ENCODE measurements around the gene INTS4. TPM values are rescaled to one million over a fixed set of nuclear protein-coding genes. Genes with fewer than 3 reads are reported as not detected.
"Not testable (repeated sequence)": the region's sequence is repeated elsewhere in the genome, so short reads cannot be mapped to it uniquely, and the experiment has no call there.

The INTS4 gene
- 30.1 TPM for polyA plus RNA-seq (2012; ENCODE audit: missing spikeins)

DNA sequence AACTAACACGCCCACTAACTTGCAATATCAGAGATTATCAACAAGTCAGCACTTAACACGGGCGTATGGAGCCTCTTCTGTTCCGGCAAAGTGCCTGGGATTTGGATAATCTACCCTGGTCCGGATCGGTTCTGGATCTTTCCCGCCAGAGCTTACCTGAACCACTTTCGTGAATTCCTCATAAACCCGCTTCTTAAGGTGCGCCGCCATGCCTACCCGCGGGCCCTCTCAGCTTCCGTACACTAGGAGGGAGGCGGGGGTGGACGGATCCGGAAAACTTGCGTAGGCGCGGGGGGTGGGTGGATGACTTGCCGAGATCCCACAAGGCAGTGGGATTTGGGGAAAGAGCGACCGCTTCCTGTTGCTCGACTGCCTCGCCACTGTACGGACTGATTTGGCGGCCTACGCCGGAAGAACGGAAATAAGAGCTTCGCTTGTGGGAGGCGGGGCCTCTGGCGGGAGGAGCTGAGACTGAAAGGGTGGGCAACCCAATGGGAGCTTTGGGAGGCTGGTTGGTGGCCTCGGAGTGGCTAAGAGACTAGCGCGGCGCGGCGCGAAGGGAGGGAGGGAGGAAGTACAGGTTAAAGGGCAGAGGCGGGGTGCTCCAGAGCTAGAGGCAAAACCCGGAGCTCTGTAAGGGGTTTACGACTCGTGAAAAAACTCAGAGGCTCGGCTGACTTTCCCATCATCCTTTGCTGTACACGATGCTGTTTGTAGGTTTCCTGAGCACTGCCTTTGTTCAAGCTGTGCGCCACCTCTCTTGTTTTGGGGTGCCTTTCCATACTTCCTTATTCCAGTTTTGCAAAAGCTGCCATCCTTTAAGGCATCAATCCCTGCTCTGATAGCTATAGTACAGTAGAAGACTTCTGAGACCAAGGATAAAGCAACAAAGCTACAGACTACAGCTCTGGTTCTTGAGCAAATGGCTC is at the start of gene INTS4:
INTS4 (minus strand) TSS at position 235 of the 929 bp plus-strand sequence; CDS start at position 210, 25 bp downstream.
- DNase-seq (ENCODE audit: insufficient read length) (peak; percentile 82), FAIRE-seq (peak; percentile 98)
- peak; percentile 77 for TF ChIP-seq POLR2AphosphoS5 (IDR thresholded peaks at IDR 0.05; ENCODE audit: low read depth, low read length)
- peak; percentile 53; the same call in 1 of the 2 replicates for TF ChIP-seq TAF1 (IDR thresholded peaks at IDR 0.05; ENCODE audit: borderline replicate concordance, low read depth, low read length)
- peak; percentile 73 for TF ChIP-seq POLR2A (IDR thresholded peaks at IDR 0.05; ENCODE audit: low read depth, low read length)

GRCh38 chr11:78041843-78042440 is 47.5 kb upstream of the INTS4 start:
- TF ChIP-seq POLR2AphosphoS5 (IDR thresholded peaks at IDR 0.05; ENCODE audit: low read depth, low read length) (no peak), TAF1 (IDR thresholded peaks at IDR 0.05; ENCODE audit: borderline replicate concordance, low read depth, low read length) (no peak), POLR2A (IDR thresholded peaks at IDR 0.05; ENCODE audit: low read depth, low read length) (no peak)
- FAIRE-seq (no peak), DNase-seq (ENCODE audit: insufficient read length) (no peak)

- DNase-seq (ENCODE audit: insufficient read length); FAIRE-seq: not testable (repeated sequence)
These were observed 46.9 kb upstream of the INTS4 start for GRCh38 chr11:78041380-78041719.

DNA sequence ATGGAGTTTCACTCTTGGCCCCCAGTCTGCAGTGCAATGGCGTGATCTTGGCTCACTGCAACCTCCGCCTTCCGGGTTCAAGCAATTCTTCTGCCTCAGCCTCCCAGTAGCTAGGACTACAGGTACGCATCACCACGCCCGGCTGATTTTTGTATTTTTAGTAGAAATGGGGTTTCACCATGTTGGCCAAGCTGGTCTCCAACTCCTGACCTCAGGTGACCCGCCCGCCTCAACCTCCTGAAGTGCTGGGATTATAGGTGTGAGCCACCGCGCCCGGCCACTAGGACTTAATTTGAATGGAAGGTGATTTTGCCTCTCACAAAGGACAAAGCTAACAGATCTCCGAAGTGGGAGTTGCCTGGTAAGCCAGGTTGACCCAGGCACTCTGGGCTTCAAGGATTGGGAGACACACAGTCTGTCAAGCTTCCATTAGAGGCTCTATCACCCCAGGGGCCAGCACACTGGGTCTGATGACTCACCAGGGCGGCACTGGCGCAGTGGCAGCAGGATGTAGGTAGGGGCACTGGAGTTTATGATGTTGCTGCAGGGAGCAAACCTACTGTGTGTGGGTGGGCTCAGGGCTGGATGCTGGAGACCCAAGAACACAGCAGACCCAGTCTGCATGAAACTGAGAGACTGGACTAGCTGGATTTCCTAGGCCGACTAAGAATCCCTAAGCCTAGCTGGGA is 46.4 kb upstream of the INTS4 start:
- no peak for FAIRE-seq
- no peak for TF ChIP-seq POLR2A (IDR thresholded peaks at IDR 0.05; ENCODE audit: low read depth, low read length)
- TF ChIP-seq POLR2AphosphoS5 (IDR thresholded peaks at IDR 0.05; ENCODE audit: low read depth, low read length): no peak
- TF ChIP-seq TAF1 (IDR thresholded peaks at IDR 0.05; ENCODE audit: borderline replicate concordance, low read depth, low read length): no peak
- no peak for DNase-seq (ENCODE audit: insufficient read length)

DNA sequence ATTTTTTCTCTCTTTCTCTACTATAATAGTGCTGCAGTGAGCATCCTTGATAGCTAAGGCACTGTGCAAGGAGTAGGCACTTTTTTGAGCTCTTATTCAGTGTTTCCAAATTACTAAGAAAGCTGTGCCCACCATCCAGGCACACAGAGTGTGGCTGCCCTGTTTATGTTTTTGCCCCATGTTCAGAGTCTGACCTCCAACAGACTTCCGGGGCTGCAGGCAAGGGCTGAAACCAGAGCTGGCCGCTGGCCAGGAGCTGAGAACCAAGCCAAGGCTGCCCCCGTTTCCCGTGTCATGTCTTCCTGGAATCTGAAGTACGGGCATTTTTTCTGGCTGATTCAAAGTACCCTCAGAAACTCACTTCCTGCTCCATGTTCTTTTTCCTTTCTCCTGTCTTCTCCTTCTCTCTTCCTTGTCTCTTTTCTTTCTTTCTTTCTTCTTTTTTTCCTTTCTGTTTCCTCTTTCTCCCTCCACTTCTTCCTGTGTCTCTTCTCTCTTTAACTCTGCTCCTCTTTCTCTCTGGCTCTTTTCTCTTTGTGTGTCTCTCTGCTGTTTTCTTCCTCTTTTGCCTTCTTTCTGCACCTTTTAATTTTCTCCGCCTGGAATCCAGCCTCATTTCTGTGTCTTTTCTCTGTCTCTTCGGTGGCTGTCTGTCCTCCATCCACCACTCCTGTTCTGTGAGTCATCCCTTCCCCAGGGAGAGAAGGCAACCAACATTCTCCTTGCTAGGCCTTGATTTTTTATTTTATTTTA is 45.6 kb upstream of the INTS4 start:
- FAIRE-seq (peak; percentile 67), DNase-seq (ENCODE audit: insufficient read length) (peak; percentile 38)
- TF ChIP-seq POLR2A (IDR thresholded peaks at IDR 0.05; ENCODE audit: low read depth, low read length) (no peak), TAF1 (IDR thresholded peaks at IDR 0.05; ENCODE audit: borderline replicate concordance, low read depth, low read length) (no peak), POLR2AphosphoS5 (IDR thresholded peaks at IDR 0.05; ENCODE audit: low read depth, low read length) (no peak)

GRCh38 chr11:78039391-78039918 is 45.0 kb upstream of the INTS4 start:
- FAIRE-seq: no peak
- TF ChIP-seq POLR2AphosphoS5 (IDR thresholded peaks at IDR 0.05; ENCODE audit: low read depth, low read length) (no peak), TAF1 (IDR thresholded peaks at IDR 0.05; ENCODE audit: borderline replicate concordance, low read depth, low read length) (no peak), POLR2A (IDR thresholded peaks at IDR 0.05; ENCODE audit: low read depth, low read length) (no peak)

GRCh38 chr11:78038697-78039313 is 44.3 kb upstream of the INTS4 start:
- FAIRE-seq (no peak), DNase-seq (ENCODE audit: insufficient read length) (no peak)
- no peak for TF ChIP-seq TAF1 (IDR thresholded peaks at IDR 0.05; ENCODE audit: borderline replicate concordance, low read depth, low read length)
- TF ChIP-seq POLR2AphosphoS5 (IDR thresholded peaks at IDR 0.05; ENCODE audit: low read depth, low read length): no peak
- no peak for TF ChIP-seq POLR2A (IDR thresholded peaks at IDR 0.05; ENCODE audit: low read depth, low read length)

More at GRCh38 chr11:78039391-78039918, 45.0 kb upstream of the INTS4 start:
- DNase-seq (ENCODE audit: insufficient read length): no peak

- no peak for TF ChIP-seq POLR2AphosphoS5 (IDR thresholded peaks at IDR 0.05; ENCODE audit: low read depth, low read length)
- no peak for TF ChIP-seq TAF1 (IDR thresholded peaks at IDR 0.05; ENCODE audit: borderline replicate concordance, low read depth, low read length)
- TF ChIP-seq POLR2A (IDR thresholded peaks at IDR 0.05; ENCODE audit: low read depth, low read length): no peak
- FAIRE-seq (no peak), DNase-seq (ENCODE audit: insufficient read length) (no peak)
These were observed 43.6 kb upstream of the INTS4 start for GRCh38 chr11:78037825-78038620.

- FAIRE-seq (no peak), DNase-seq (ENCODE audit: insufficient read length) (no peak)
- TF ChIP-seq POLR2A (IDR thresholded peaks at IDR 0.05; ENCODE audit: low read depth, low read length): no peak
- TF ChIP-seq TAF1 (IDR thresholded peaks at IDR 0.05; ENCODE audit: borderline replicate concordance, low read depth, low read length): no peak
- no peak for TF ChIP-seq POLR2AphosphoS5 (IDR thresholded peaks at IDR 0.05; ENCODE audit: low read depth, low read length)
These were observed 42.6 kb upstream of the INTS4 start for GRCh38 chr11:78037056-78037455.

GRCh38 chr11:78036313-78036712 is 41.8 kb upstream of the INTS4 start:
- no peak for TF ChIP-seq POLR2A (IDR thresholded peaks at IDR 0.05; ENCODE audit: low read depth, low read length)
- TF ChIP-seq TAF1 (IDR thresholded peaks at IDR 0.05; ENCODE audit: borderline replicate concordance, low read depth, low read length): no peak
- TF ChIP-seq POLR2AphosphoS5 (IDR thresholded peaks at IDR 0.05; ENCODE audit: low read depth, low read length): no peak
- no peak for DNase-seq (ENCODE audit: insufficient read length)
- FAIRE-seq: no peak
